ENCODE data around the gene LIMD2. TPM values are rescaled to one million over a fixed set of nuclear protein-coding genes. Genes with fewer than 3 reads are reported as not detected.

The LIMD2 gene
- total RNA-seq, 1 experiment from 2014 or later, result 19.4 TPM

DNA sequence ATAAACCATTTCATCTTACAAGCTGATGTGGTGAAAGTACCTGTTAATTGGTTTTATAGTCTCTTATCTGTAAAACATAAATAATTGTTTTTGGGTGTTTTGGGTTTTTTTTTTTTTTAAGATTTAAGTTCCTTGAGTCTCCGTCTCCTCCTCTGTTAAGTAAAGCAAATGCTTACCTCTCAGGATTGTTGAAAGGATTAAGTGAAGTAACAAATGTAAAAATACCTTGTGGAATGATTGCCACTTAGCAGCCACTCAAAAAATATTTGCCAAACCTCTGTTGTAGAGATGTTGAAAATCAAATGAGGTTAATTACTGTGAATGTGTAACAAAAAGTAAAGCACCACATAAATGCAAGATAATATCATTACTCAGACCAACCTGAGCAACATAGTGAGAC is 19.2 kb downstream of the LIMD2 start:
- intact Hi-C loops (cut with micrococcal nuclease), result no loop called here
- CTCF ChIA-PET, result no interaction called here
- TF ChIP-seq EZH2phosphoT487 (IDR thresholded peaks at IDR 0.05; ENCODE audit: borderline replicate concordance, low read length), result no peak
- TF ChIP-seq, protein P1, sequence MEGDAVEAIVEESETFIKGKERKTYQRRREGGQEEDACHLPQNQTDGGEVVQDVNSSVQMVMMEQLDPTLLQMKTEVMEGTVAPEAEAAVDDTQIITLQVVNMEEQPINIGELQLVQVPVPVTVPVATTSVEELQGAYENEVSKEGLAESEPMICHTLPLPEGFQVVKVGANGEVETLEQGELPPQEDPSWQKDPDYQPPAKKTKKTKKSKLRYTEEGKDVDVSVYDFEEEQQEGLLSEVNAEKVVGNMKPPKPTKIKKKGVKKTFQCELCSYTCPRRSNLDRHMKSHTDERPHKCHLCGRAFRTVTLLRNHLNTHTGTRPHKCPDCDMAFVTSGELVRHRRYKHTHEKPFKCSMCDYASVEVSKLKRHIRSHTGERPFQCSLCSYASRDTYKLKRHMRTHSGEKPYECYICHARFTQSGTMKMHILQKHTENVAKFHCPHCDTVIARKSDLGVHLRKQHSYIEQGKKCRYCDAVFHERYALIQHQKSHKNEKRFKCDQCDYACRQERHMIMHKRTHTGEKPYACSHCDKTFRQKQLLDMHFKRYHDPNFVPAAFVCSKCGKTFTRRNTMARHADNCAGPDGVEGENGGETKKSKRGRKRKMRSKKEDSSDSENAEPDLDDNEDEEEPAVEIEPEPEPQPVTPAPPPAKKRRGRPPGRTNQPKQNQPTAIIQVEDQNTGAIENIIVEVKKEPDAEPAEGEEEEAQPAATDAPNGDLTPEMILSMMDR (conservative IDR thresholded peaks at IDR 0.05; ENCODE audit: low read depth, low read length), result no peak
- no peak for TF ChIP-seq EZH2 (IDR thresholded peaks at IDR 0.05; ENCODE audit: low read length, unreplicated experiment)
- BruUV-seq (replicated peaks), result no TSS peak
- Histone ChIP-seq H3F3A (ENCODE audit: low read length, unreplicated experiment) (no peaks in the 10 kb centered on the region), H3K79me2 (ENCODE audit: low read length) (no peaks in the 10 kb centered on the region), H3K4me3 (ENCODE audit: low read length) (no peak overlapping the region), H3K27ac (ENCODE audit: low read length) (no peak overlapping the region), H3K36me3 (ENCODE audit: low read depth, low read length) (no peaks in the 10 kb centered on the region), H3K9me2 (replicated peaks; ENCODE audit: low read length) (no peaks in the 10 kb centered on the region), H4K20me1 (ENCODE audit: low read length) (no peaks in the 10 kb centered on the region), H3K9ac (ENCODE audit: low read length) (no peak overlapping the region), H2AFZ (ENCODE audit: low read length) (no peak overlapping the region), H3K4me2 (ENCODE audit: low read length) (no peak overlapping the region), H3K9me3 (ENCODE audit: low read length) (no peaks in the 10 kb centered on the region), H3K4me1 (ENCODE audit: insufficient read depth, low read length) (peaks cover 9% of the 10 kb centered on the region), H3K27me3 (ENCODE audit: low read length) (no peaks in the 10 kb centered on the region)
- POLR2A ChIA-PET (ENCODE audit: unreplicated experiment), result no interaction called here
- DNase-seq (no peak), ATAC-seq (no peak)

DNA sequence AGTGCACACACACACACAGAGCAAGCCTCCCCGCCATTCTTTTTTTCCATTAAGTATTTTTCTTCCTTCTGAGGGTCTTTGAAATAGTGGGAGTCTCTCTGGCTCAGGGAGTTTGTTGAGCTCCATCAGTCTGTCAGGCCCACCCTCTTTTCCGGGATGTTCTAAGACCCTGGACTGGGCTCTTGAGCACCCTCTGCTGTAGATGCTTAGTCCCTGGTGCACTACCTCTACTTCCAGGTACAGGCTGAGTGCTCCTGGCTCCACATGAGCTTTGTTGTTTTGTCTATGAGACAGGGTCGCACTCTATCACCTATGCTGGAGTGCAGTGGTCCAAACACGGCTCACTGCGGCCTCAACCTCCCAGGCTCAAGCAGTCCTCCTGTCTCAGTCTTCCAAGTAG is 20.7 kb downstream of the LIMD2 start:
- no peak overlapping the region for H3K4me2 ChIP-seq (ENCODE audit: low read length)
- no peaks in the 10 kb centered on the region for H4K20me1 ChIP-seq (ENCODE audit: low read length)
- H3K4me1 ChIP-seq (ENCODE audit: insufficient read depth, low read length), result peaks cover 15% of the 10 kb centered on the region
- H3F3A ChIP-seq (ENCODE audit: low read length, unreplicated experiment), result no peaks in the 10 kb centered on the region
- BruUV-seq (replicated peaks), result no TSS peak
- H3K27ac ChIP-seq (ENCODE audit: low read length), result no peak overlapping the region
- TF ChIP-seq EZH2phosphoT487 (IDR thresholded peaks at IDR 0.05; ENCODE audit: borderline replicate concordance, low read length) (no peak), EZH2 (IDR thresholded peaks at IDR 0.05; ENCODE audit: low read length, unreplicated experiment) (no peak)
- TF ChIP-seq, protein P1 (conservative IDR thresholded peaks at IDR 0.05; ENCODE audit: low read depth, low read length), result peak; percentile 46
- no peak for ATAC-seq
- POLR2A ChIA-PET (ENCODE audit: unreplicated experiment), result no interaction called here
- H3K9me3 ChIP-seq (ENCODE audit: low read length), result no peaks in the 10 kb centered on the region
- no peak overlapping the region for H2AFZ ChIP-seq (ENCODE audit: low read length)
- no peaks in the 10 kb centered on the region for H3K9me2 ChIP-seq (replicated peaks; ENCODE audit: low read length)
- H3K27me3 ChIP-seq (ENCODE audit: low read length), result no peaks in the 10 kb centered on the region
- H3K4me3 ChIP-seq (ENCODE audit: low read length), result no peak overlapping the region
- H3K79me2 ChIP-seq (ENCODE audit: low read length), result no peaks in the 10 kb centered on the region
- intact Hi-C loops (cut with micrococcal nuclease), result no loop called here
- CTCF ChIA-PET, result no interaction called here
- DNase-seq, result no peak
- no peaks in the 10 kb centered on the region for H3K36me3 ChIP-seq (ENCODE audit: low read depth, low read length)
- H3K9ac ChIP-seq (ENCODE audit: low read length), result no peak overlapping the region

DNA sequence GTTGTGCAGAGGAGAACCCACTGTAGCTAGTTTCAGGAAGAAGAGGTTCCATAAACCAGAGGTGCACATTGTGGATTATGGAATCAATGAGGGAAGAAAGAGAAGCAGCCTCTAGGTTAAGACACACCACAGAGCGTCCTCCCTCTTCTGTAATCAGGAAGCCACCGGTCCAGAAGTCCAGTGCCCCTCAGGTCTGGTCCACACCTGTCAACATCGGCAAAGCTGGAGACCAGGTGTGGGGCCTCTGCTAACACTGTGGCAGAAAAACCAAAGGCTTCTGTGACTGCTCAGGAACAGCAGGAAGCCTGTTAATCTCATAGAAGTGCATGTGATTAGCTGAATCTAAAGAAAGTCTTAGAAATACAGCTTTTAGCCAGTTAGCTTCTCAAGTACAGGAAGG is 23.3 kb downstream of the LIMD2 start:
- H3K9ac ChIP-seq (ENCODE audit: low read length), result no peak overlapping the region
- no peaks in the 10 kb centered on the region for H3K27me3 ChIP-seq (ENCODE audit: low read length)
- no peak overlapping the region for H2AFZ ChIP-seq (ENCODE audit: low read length)
- H3K9me3 ChIP-seq (ENCODE audit: low read length), result no peaks in the 10 kb centered on the region
- H3K4me2 ChIP-seq (ENCODE audit: low read length), result peak overlapping the region; percentile 74
- TF ChIP-seq EZH2phosphoT487 (IDR thresholded peaks at IDR 0.05; ENCODE audit: borderline replicate concordance, low read length) (no peak), EZH2 (IDR thresholded peaks at IDR 0.05; ENCODE audit: low read length, unreplicated experiment) (no peak)
- TF ChIP-seq, protein P1 (conservative IDR thresholded peaks at IDR 0.05; ENCODE audit: low read depth, low read length), result no peak
- H3K79me2 ChIP-seq (ENCODE audit: low read length), result no peaks in the 10 kb centered on the region
- H3F3A ChIP-seq (ENCODE audit: low read length, unreplicated experiment), result no peaks in the 10 kb centered on the region
- no peak for ATAC-seq
- no peaks in the 10 kb centered on the region for H3K36me3 ChIP-seq (ENCODE audit: low read depth, low read length)
- BruUV-seq (replicated peaks), result no TSS peak
- intact Hi-C loops (cut with micrococcal nuclease), result no loop called here
- no peaks in the 10 kb centered on the region for H4K20me1 ChIP-seq (ENCODE audit: low read length)
- no peaks in the 10 kb centered on the region for H3K9me2 ChIP-seq (replicated peaks; ENCODE audit: low read length)
- peaks cover 15% of the 10 kb centered on the region for H3K4me1 ChIP-seq (ENCODE audit: insufficient read depth, low read length)
- no peak for DNase-seq
- no peak overlapping the region for H3K27ac ChIP-seq (ENCODE audit: low read length)
- no peak overlapping the region for H3K4me3 ChIP-seq (ENCODE audit: low read length)
- CTCF ChIA-PET, result interaction anchor here (0.8 kb wide), 1 partner anchor 55 kb away, joined by 3 read pairs; the partner anchor contains the start of gene MAP3K3
- POLR2A ChIA-PET (ENCODE audit: unreplicated experiment), result interaction anchor here (0.5 kb wide), 1 partner anchor 102 kb away, joined by 3 read pairs; no protein-coding TSS in a partner anchor

All from PC-3 (cell line).